ENCODE measurements around the gene RPL36. TPM values are rescaled to one million over a fixed set of nuclear protein-coding genes. Genes with fewer than 3 reads are reported as not detected.

RPL36 gene
- total and polyA plus RNA-seq, 9 of the 15 experiments (the other 6 are each of a cell fraction or from before 2014, with no cell fraction given) = 350 to 3,412 (median 1,507) TPM

DNA sequence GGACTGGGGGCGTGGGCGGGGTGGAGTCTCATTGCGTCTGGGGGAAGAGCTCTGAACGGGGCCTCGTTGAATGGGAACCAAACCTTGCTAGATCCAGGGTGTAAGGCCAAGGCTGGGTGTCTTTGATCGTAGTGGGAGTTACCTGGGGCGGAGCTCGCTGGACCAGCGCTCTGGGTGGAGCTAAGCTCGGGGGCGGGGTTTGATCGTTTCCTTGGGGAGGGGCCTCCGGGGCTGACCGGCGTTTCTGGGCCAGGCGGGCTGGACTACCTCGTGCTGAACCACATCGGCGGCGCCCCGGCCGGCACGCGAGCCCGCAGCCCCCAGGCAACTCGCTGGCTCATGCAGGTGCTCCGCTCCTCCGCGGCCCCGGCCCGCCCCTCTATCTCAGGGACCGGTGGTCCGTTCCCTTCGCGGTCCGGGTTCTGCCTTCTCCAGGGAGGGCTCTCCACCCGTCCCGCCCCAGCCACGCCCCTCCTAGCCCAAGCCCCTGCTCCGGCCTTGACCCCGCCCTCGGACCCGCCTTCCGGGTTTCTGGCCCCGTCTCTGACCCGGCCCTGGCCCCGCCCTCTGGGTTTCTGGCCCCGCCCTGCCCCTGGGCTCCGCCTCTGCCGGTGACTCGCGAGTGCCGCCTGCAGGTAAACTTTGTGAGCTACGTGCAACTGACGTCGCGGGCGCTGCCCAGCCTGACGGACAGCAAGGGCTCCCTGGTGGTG lies 3.3 kb upstream of the RPL36 start:
- in situ Hi-C loops (cut with MboI) = no loop called here
- DNase-seq (ENCODE audit: extremely low read depth in 1 of 4, low spot score in 3 of 4) = peak; percentile 95 to 99 (median 96)
- H3K36me3 ChIP-seq (ENCODE audit: control insufficient read depth, insufficient read depth, low read length) = peaks cover 15% of the 10 kb centered on the region; the same call in 2 of the 3 replicates
- peak; percentile 95 for FAIRE-seq
- H3K27ac ChIP-seq (ENCODE audit: extremely low read depth, low read depth, low read length) = peak overlapping the region; percentile 81
- H4K20me1 ChIP-seq (replicated peaks; ENCODE audit: control insufficient read depth, insufficient read depth, low read length) = peaks cover 16% of the 10 kb centered on the region
- no peaks in the 10 kb centered on the region for H3K9me3 ChIP-seq (replicated peaks; ENCODE audit: control insufficient read depth, insufficient read depth, low read depth, low read length)
- BruUV-seq (replicated peaks) = no TSS peak
- H3K4me1 ChIP-seq (replicated peaks in 1 of 2; ENCODE audit: control insufficient read depth in 2 of 2, insufficient read depth in 2 of 2, low read length in 2 of 2) = peaks cover 19 to 53% of the 10 kb centered on the region in 2 experiments
- H3K27me3 ChIP-seq (ENCODE audit: control insufficient read depth in 2 of 2, insufficient read depth in 2 of 2, low read length in 2 of 2) = no peaks in the 10 kb centered on the region
- POLR2A ChIA-PET = interaction anchor here (0.8 to 2.0 kb wide), 11 partner anchors 8 to 104 kb away, joined by 3 to 16 read pairs (median 4); partner anchors contain the start of genes CATSPERD, DUS3L and LONP1
- peak overlapping the region; percentile 64 to 90; a peak in 3 of 4 replicates for H3K9ac ChIP-seq (ENCODE audit: insufficient read depth in 1 of 2, low read depth in 2 of 2, low read length in 2 of 2)
- peak overlapping the region; percentile 91 for H2AFZ ChIP-seq (ENCODE audit: low read depth, low read length)
- peak overlapping the region; percentile 59 for H3K4me3 ChIP-seq
- CTCF ChIA-PET (ENCODE audit: low intra/inter-chr PET ratio) = no interaction called here
- WGBS (ENCODE audit: insufficient coverage, low coverage, missing lambda C conversion rate) = under 1% methylated on average over 44 of the region's 59 CpGs
- intact Hi-C loops (cut with micrococcal nuclease) = loop anchor here (2.0 to 10.0 kb wide), 2 partner anchors 62 to 138 kb away; partner anchors contain the start of genes SAFB and SAFB2
- H3K9me1 ChIP-seq (ENCODE audit: control insufficient read depth, insufficient read depth, low read length) = peaks cover under 1% of the 10 kb centered on the region
- peak; percentile 77 for ATAC-seq
- H3K4me2 ChIP-seq (ENCODE audit: insufficient read depth, low read length) = peak overlapping the region; percentile 73
- H3K79me2 ChIP-seq (ENCODE audit: control insufficient read depth, insufficient read depth, low read length) = peaks cover 18% of the 10 kb centered on the region
- TF ChIP-seq, protein P1, sequence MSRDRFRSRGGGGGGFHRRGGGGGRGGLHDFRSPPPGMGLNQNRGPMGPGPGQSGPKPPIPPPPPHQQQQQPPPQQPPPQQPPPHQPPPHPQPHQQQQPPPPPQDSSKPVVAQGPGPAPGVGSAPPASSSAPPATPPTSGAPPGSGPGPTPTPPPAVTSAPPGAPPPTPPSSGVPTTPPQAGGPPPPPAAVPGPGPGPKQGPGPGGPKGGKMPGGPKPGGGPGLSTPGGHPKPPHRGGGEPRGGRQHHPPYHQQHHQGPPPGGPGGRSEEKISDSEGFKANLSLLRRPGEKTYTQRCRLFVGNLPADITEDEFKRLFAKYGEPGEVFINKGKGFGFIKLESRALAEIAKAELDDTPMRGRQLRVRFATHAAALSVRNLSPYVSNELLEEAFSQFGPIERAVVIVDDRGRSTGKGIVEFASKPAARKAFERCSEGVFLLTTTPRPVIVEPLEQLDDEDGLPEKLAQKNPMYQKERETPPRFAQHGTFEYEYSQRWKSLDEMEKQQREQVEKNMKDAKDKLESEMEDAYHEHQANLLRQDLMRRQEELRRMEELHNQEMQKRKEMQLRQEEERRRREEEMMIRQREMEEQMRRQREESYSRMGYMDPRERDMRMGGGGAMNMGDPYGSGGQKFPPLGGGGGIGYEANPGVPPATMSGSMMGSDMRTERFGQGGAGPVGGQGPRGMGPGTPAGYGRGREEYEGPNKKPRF (IDR thresholded peaks at IDR 0.05; ENCODE audit: low read depth, low read length) = no peak
- peak; percentile 69 for TF ChIP-seq GABPB1 (CRISPR knock-in tag; IDR thresholded peaks at IDR 0.05)
- TF ChIP-seq, protein P2, sequence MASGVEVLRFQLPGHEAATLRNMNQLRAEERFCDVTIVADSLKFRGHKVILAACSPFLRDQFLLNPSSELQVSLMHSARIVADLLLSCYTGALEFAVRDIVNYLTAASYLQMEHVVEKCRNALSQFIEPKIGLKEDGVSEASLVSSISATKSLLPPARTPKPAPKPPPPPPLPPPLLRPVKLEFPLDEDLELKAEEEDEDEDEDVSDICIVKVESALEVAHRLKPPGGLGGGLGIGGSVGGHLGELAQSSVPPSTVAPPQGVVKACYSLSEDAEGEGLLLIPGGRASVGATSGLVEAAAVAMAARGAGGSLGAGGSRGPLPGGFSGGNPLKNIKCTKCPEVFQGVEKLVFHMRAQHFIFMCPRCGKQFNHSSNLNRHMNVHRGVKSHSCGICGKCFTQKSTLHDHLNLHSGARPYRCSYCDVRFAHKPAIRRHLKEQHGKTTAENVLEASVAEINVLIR (CRISPR knock-in tag; IDR thresholded peaks at IDR 0.05) = 0 out of 2 replicates have a peak, but pooled peaks have one; percentile 19
- no peak for TF ChIP-seq KAT2B (IDR thresholded peaks at IDR 0.05; ENCODE audit: low read depth, low read length)
- peak; percentile 81 for TF ChIP-seq POLR2G (IDR thresholded peaks at IDR 0.05; ENCODE audit: low read depth, low read length)
- TF ChIP-seq YY1 (IDR thresholded peaks at IDR 0.05; ENCODE audit: borderline replicate concordance in 1 of 3, control insufficient read depth in 1 of 3, extremely low read depth in 1 of 3, insufficient read depth in 3 of 3, insufficient read length in 1 of 3, insufficient replicate concordance in 2 of 3, low read depth in 1 of 3, low read length in 2 of 3) = peak in 1 of 3 experiments; percentile 18
- no peak for TF ChIP-seq HDAC6 (IDR thresholded peaks at IDR 0.05; ENCODE audit: low read depth, low read length)
- peak in 1 of 2 experiments; percentile 84; a peak in 2 of 4 replicates for TF ChIP-seq HDAC1 (IDR thresholded peaks at IDR 0.05)
- TF ChIP-seq ZBTB7A (IDR thresholded peaks at IDR 0.05; ENCODE audit: borderline replicate concordance, control insufficient read depth, low read depth, low read length) = peak; percentile 74; the same call in 1 of the 2 replicates
- TF ChIP-seq, protein P3, sequence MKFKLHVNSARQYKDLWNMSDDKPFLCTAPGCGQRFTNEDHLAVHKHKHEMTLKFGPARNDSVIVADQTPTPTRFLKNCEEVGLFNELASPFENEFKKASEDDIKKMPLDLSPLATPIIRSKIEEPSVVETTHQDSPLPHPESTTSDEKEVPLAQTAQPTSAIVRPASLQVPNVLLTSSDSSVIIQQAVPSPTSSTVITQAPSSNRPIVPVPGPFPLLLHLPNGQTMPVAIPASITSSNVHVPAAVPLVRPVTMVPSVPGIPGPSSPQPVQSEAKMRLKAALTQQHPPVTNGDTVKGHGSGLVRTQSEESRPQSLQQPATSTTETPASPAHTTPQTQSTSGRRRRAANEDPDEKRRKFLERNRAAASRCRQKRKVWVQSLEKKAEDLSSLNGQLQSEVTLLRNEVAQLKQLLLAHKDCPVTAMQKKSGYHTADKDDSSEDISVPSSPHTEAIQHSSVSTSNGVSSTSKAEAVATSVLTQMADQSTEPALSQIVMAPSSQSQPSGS (CRISPR knock-in tag; IDR thresholded peaks at IDR 0.05) = no peak
- TF ChIP-seq ZNF239 (CRISPR knock-in tag; IDR thresholded peaks at IDR 0.05) = no peak
- peak; percentile 34; the same call in 1 of the 2 replicates for TF ChIP-seq CTBP1 (IDR thresholded peaks at IDR 0.05; ENCODE audit: borderline replicate concordance)
- TF ChIP-seq, protein P4, sequence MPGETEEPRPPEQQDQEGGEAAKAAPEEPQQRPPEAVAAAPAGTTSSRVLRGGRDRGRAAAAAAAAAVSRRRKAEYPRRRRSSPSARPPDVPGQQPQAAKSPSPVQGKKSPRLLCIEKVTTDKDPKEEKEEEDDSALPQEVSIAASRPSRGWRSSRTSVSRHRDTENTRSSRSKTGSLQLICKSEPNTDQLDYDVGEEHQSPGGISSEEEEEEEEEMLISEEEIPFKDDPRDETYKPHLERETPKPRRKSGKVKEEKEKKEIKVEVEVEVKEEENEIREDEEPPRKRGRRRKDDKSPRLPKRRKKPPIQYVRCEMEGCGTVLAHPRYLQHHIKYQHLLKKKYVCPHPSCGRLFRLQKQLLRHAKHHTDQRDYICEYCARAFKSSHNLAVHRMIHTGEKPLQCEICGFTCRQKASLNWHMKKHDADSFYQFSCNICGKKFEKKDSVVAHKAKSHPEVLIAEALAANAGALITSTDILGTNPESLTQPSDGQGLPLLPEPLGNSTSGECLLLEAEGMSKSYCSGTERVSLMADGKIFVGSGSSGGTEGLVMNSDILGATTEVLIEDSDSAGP (CRISPR knock-in tag; IDR thresholded peaks at IDR 0.05) = no peak

Data from K562 (cell line).